Ascending aorta (tissue), 2 donors: Measurements from ENCODE around the gene FAM53A. TPM values are rescaled to one million over a fixed set of nuclear protein-coding genes. Genes with fewer than 3 reads are reported as not detected.
A peak's percentile ranks its signal among the peaks of the same experiment; 100 is the strongest.

Source experiments
- DNase-seq, 2 donors: peaks; one replicate each; pipeline ENCODE4 v3.0.0-alpha.2; 2019; ENCODE audit warnings: low spot score in 2 of 2
- H3K27ac ChIP-seq, 2 donors: fragments of 200-600 bp; sonication (generic); one replicate each; pipeline ENCODE4 v1.5.1; 2016 to 2017; ENCODE audit warnings: mild to moderate bottlenecking in 1 of 2
- H3K27me3 ChIP-seq: fragments of 200-600 bp; sonication (generic); one replicate; pipeline ENCODE4 v1.5.1; 2017
- H3K36me3 ChIP-seq, 2 donors: fragments of 200-600 bp; sonication (generic); one replicate each; pipeline ENCODE4 v1.5.1; 2016
- H3K4me1 ChIP-seq, 2 donors: fragments of 200-600 bp; sonication (generic); one replicate each; pipeline ENCODE4 v1.5.1; 2016 to 2017; ENCODE audit warnings: mild to moderate bottlenecking in 1 of 2
- H3K4me3 ChIP-seq, 2 donors: fragments of 200-600 bp; sonication (generic); one replicate each; pipeline ENCODE4 v1.5.1; 2016 to 2017; ENCODE audit warnings: mild to moderate bottlenecking in 1 of 2
- H3K9me3 ChIP-seq, 2 donors: fragments of 200-600 bp; sonication (generic); one replicate each; pipeline ENCODE4 v1.5.1; 2016
- CTCF ChIP-seq, 3 experiments: fragments of 200-600 bp in 2 of 3; fragments of 450-650 bp in 1 of 3; sonication (generic) in 2 of 3; IDR thresholded peaks; one replicate each; pipeline ENCODE4 v1.5.1; 2016 to 2019; ENCODE audit warnings: antibody characterized with exemption in 3 of 3, mild to moderate bottlenecking in 1 of 3, moderate library complexity in 1 of 3
- intact Hi-C: fragments of 100-400 bp; cut with DNase I; formaldehyde crosslinking; loops from one replicate; pipeline ENCODE4 v1.15.1; 2023
- total RNA-seq: library from RNA; depleted of rRNA; stranded (reverse); fragments of >200 nt; gene quantifications from one replicate; pipeline ENCODE4 v1.1.0, GENCODE V29; 2016

The FAM53A gene
- total RNA-seq, 1 donor from 2014 or later = not detected

- Histone ChIP-seq H3K4me1 (peaks cover 0 to 3% of the 10 kb centered on the region in 2 donors), H3K4me3 (no peak overlapping the region), H3K36me3 (no peaks in the 10 kb centered on the region), H3K27ac (no peak overlapping the region), H3K9me3 (no peaks in the 10 kb centered on the region), H3K27me3 (no peaks in the 10 kb centered on the region)
- no peak for TF ChIP-seq CTCF (IDR thresholded peaks at IDR 0.05)
- no peak for DNase-seq
- intact Hi-C loops = no loop called here
Measured at GRCh38 chr4:1648962-1649361, 35.2 kb downstream of the FAM53A start.

- intact Hi-C loops = no loop called here
- DNase-seq = no peak
- no peaks in the 10 kb centered on the region for H3K27me3 ChIP-seq
- no peak overlapping the region for H3K4me3 ChIP-seq
- no peak overlapping the region for H3K27ac ChIP-seq
- H3K9me3 ChIP-seq = no peaks in the 10 kb centered on the region
- peaks cover 0 to 3% of the 10 kb centered on the region in 2 donors for H3K4me1 ChIP-seq
- TF ChIP-seq CTCF (IDR thresholded peaks at IDR 0.05) = no peak
- no peaks in the 10 kb centered on the region for H3K36me3 ChIP-seq
Measured at GRCh38 chr4:1647432-1647831, 36.7 kb downstream of the FAM53A start.

GRCh38 chr4:1646690-1647089 is 37.4 kb downstream of the FAM53A start:
- Histone ChIP-seq H3K27me3 (no peaks in the 10 kb centered on the region), H3K9me3 (no peaks in the 10 kb centered on the region), H3K27ac (no peak overlapping the region), H3K36me3 (no peaks in the 10 kb centered on the region), H3K4me1 (peaks cover 0 to 3% of the 10 kb centered on the region in 2 donors), H3K4me3 (no peak overlapping the region)
- TF ChIP-seq CTCF (IDR thresholded peaks at IDR 0.05) = no peak
- intact Hi-C loops = no loop called here
- DNase-seq = no peak

- Histone ChIP-seq H3K4me3 (peak overlapping the region in 1 of 2 donors; percentile 38), H3K4me1 (peaks cover 0 to 3% of the 10 kb centered on the region in 2 donors), H3K9me3 (no peaks in the 10 kb centered on the region), H3K36me3 (no peaks in the 10 kb centered on the region), H3K27me3 (no peaks in the 10 kb centered on the region), H3K27ac (no peak overlapping the region)
- TF ChIP-seq CTCF (IDR thresholded peaks at IDR 0.05) = no peak
- no peak for DNase-seq
- intact Hi-C loops = no loop called here
Measured at GRCh38 chr4:1644891-1645657, 39.0 kb downstream of the FAM53A start.

GRCh38 chr4:1643971-1644735 is 40.0 kb downstream of the FAM53A start:
- intact Hi-C loops = no loop called here

More at GRCh38 chr4:1643971-1644735, 40.0 kb downstream of the FAM53A start:
- no peak overlapping the region for H3K27ac ChIP-seq
- no peaks in the 10 kb centered on the region for H3K27me3 ChIP-seq
- no peak overlapping the region for H3K4me3 ChIP-seq
- H3K4me1 ChIP-seq = peaks cover 0 to 3% of the 10 kb centered on the region in 2 donors
- no peaks in the 10 kb centered on the region for H3K9me3 ChIP-seq
- no peak for DNase-seq
- no peak for TF ChIP-seq CTCF (IDR thresholded peaks at IDR 0.05)
- H3K36me3 ChIP-seq = no peaks in the 10 kb centered on the region
